ENCODE measurements around the gene DDX23.

- TF ChIP-seq CTCF (IDR thresholded peaks at IDR 0.05) (no peak), POLR2AphosphoS5 (IDR thresholded peaks at IDR 0.05) (no peak), POLR2A (IDR thresholded peaks at IDR 0.05) (no peak)
Observed at GRCh38 chr12:48827026-48827425, 24.9 kb downstream of the DDX23 start.

All from breast epithelium (tissue), 3 donors.